Subcutaneous adipose tissue (tissue), 4 donors: ENCODE data around the gene ZSCAN12. TPM values are rescaled to one million over a fixed set of nuclear protein-coding genes. Genes with fewer than 3 reads are reported as not detected.

Experiments used
- total RNA-seq, 4 donors: library from RNA; depleted of rRNA; stranded (reverse); fragments of >200 nt; gene quantifications; one replicate each; pipeline ENCODE4 v1.1.0, GENCODE V29; 2016
- TF ChIP-seq, protein P1 (sequence below): fragments of 450-650 bp; IDR thresholded peaks from one replicate; pipeline ENCODE4 v1.5.1; 2016; ENCODE audit warnings: low read depth, mild to moderate bottlenecking, control low read depth, antibody characterized with exemption, moderate library complexity

Gene ZSCAN12
- total RNA-seq, 4 donors from 2014 or later: 3.4 to 5.8 (median 4.1) TPM

DNA sequence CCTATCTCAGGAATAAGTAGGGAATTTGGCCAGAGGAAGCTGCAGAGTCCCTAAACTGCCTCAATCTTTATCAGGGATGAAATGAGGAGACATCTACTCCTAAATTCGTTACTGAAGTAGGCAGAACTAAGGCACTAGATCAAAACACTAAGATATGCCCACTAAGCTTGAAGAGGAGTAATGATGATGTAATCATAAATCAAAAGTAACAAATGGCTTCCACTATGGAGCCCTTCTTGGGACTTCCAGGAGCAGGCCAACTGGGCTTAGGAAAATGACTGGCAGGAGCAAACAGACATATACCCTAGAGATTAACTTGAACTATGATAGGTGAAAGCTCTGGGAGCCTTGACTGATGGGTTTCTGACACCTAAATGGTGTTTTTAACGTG is 15.4 kb downstream of the ZSCAN12 start:
- TF ChIP-seq, protein P1, sequence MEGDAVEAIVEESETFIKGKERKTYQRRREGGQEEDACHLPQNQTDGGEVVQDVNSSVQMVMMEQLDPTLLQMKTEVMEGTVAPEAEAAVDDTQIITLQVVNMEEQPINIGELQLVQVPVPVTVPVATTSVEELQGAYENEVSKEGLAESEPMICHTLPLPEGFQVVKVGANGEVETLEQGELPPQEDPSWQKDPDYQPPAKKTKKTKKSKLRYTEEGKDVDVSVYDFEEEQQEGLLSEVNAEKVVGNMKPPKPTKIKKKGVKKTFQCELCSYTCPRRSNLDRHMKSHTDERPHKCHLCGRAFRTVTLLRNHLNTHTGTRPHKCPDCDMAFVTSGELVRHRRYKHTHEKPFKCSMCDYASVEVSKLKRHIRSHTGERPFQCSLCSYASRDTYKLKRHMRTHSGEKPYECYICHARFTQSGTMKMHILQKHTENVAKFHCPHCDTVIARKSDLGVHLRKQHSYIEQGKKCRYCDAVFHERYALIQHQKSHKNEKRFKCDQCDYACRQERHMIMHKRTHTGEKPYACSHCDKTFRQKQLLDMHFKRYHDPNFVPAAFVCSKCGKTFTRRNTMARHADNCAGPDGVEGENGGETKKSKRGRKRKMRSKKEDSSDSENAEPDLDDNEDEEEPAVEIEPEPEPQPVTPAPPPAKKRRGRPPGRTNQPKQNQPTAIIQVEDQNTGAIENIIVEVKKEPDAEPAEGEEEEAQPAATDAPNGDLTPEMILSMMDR: no peak

DNA sequence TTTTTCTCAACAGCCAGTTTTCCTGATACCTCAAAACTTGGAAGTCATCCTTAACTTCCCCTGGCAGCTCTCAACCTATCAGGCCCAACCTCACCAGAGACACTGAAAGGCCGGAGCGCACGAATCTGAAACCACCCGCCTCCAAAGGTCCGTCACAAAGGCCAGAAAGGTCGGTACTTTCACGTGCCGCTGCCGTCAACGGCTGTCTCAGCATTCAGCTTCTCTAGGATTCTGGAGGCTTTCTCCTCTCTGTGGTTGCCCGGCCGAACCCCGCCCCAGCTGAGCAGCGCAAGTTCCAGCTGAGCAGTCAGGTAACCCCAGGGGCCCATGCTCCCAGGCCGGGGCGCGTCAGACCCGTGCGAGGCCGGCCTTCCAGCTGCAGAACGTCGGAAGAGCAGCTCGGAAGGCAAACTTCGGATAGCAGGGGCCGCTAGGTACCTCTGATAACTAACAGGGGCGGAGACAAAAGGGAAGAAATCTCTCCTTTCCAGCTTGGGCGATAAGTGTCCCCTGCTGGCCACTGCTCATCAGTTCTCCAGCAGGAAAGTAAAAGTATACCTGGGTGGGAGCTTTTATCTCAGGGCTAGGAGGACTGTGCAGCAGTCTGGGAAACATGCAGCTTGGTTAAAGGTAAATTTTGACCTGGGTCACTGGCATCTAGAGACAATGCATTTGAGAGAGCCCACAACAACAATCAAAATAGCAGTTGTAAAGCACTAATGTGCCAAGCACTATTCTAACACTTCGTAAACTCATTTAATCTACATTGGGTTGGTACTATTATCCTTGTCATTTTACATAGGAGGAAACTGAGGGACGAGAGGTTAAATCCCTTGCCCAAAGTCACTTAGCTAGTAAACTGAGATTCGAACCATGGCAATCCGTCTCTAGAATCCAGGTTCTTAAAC is 16.1 kb downstream of the ZSCAN12 start:
- TF ChIP-seq, protein P1: no peak

DNA sequence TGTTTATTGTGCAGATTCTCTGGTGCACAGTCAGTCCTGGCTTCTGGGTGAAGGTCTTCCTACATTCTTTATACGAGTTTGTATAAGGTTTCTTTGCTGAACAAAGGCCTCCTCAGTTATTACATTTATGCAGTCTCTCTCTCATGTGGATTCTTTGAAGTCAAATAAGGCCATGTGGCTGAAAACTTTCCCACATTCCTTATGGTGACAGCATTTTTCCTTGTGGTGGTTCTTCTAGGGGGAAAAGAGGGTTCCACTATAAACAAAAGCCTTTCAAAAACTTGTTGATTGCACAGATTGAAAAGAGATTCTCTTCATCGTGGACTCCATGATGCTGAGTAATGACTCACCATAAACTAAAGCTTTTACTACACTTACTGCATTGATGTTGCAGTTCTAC is 19.2 kb downstream of the ZSCAN12 start:
- TF ChIP-seq, protein P1: no peak

DNA sequence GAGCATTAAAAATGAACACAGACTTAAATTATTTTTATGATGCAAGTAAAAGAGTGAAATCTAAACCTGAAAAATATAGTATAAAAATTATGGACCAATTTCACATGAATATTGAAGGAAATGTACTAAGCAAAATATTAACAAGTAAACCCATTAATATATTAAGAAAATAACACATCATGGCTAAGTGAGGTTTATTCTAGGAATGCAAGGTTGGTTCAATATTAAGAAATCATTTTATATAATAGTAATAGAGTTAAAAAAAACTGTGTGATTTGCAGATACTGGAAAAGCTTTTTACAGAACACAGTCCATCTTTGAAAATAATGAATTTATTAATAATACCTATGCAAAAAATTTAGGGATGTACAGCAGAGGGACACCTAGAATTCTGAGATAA is 20.9 kb downstream of the ZSCAN12 start:
- TF ChIP-seq, protein P1: no peak

DNA sequence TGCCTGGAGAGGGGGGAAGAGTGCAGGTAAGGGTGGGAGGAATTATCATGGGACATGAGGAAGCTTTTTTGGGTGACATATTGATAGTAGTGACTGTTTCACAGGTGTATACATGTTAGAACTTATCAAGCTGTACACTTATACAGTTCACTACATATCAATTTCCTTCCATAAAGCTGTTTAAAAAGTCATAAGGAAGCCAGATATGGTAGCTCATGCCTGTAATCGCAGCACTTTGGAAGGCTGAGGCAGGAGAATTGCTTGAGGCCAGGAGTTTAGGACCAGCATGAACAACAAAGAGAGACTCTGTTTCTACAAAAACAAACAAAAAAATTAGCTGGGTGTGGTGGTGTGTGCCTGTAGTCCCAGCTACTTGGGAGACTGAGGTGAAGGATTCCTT is 21.7 kb downstream of the ZSCAN12 start:
- TF ChIP-seq, protein P1: no peak

DNA sequence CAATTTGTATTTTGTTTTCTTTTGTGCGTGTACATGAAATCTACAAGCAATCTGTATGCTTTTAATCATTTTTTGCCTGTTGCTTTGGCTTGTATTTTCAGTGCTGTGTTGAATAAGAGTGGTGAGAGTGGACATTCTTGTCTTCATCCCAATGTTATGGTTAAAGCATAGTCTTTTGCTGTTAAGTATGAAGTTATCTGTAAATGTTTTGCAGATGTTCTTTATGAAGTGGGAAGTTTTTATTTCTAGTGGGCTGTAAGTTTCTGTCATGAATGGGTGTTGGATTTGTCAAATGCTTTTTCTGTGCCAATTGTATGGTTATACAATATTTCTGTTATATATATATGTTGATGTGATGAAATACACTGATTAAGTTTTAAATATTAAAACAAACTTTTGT is 25.6 kb downstream of the ZSCAN12 start:
- TF ChIP-seq, protein P1: no peak

DNA sequence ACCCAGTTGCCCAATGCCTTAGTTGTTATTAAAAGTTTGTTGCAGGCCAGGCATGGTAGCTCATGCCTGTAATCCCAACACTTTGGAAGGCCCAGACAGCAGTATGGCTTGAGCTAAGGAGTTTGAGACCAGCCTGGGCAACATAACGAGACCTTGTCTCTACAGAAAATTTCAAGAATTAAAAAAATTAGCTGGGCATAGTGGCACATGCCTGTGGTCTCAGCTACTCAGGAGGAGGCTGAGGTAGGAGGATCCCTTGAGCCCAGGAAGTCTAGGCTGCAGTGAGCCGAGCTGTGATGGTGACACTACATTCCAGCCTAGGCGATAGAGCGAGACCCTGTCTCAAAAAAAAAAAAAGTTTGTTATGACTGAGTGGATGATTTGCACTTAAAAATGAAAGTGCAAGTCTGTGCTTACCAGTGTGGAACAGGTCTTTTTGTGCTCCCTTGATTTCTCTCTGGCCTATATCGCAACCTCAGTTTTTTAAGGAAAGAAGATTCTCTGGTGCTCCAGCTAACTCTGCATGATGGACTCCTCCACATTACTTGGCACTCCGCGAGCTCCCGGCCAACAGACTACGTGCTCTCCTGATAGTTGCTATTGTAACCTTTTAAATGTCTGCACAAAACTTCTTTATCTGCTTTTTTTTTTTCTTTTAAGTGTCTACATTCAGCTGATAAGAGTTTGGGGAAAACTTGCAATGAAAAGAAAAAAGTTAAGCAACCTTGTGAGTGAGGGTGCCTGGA is 27.7 kb downstream of the ZSCAN12 start:
- TF ChIP-seq, protein P1: no peak
